ENCODE data around the gene SLC26A8.

SLC26A8 gene

GRCh38 chr6:36028877-36029324 lies 4.5 kb upstream of the SLC26A8 start:
- H3K4me3 ChIP-seq (ENCODE audit: low read depth, low read length) = peak overlapping the region; percentile 96
- TF ChIP-seq CTCF (IDR thresholded peaks at IDR 0.05; ENCODE audit: borderline replicate concordance, insufficient read depth, low read depth, low read length) = no peak

- TF ChIP-seq CTCF (IDR thresholded peaks at IDR 0.05; ENCODE audit: borderline replicate concordance, insufficient read depth, low read depth, low read length) = no peak
- H3K4me3 ChIP-seq (ENCODE audit: low read depth, low read length) = peak overlapping the region; percentile 96
Observed at GRCh38 chr6:36028088-36028876, 3.8 kb upstream of the SLC26A8 start.

GRCh38 chr6:36027501-36028087 lies 3.2 kb upstream of the SLC26A8 start, which contains the start of gene MAPK14:
TSS of gene MAPK14 (plus strand) at chr6:36027808. CDS start at chr6:36028158, 350 bp downstream.
- peak within 1 kb of the TSS; percentile 96 for H3K4me3 ChIP-seq (ENCODE audit: low read depth, low read length)
- peak; percentile 87 for TF ChIP-seq CTCF (IDR thresholded peaks at IDR 0.05; ENCODE audit: borderline replicate concordance, insufficient read depth, low read depth, low read length)

- no peak overlapping the region for H3K4me3 ChIP-seq (ENCODE audit: low read depth, low read length)
- no peak for TF ChIP-seq CTCF (IDR thresholded peaks at IDR 0.05; ENCODE audit: borderline replicate concordance, insufficient read depth, low read depth, low read length)
Observed at GRCh38 chr6:36025932-36026327, 1.5 kb upstream of the SLC26A8 start.

GRCh38 chr6:36025260-36025931 lies 955 bp upstream of the SLC26A8 start:
- no peak overlapping the region for H3K4me3 ChIP-seq (ENCODE audit: low read depth, low read length)
- no peak for TF ChIP-seq CTCF (IDR thresholded peaks at IDR 0.05; ENCODE audit: borderline replicate concordance, insufficient read depth, low read depth, low read length)

- H3K4me3 ChIP-seq (ENCODE audit: low read depth, low read length) = no peak overlapping the region
- TF ChIP-seq CTCF (IDR thresholded peaks at IDR 0.05; ENCODE audit: borderline replicate concordance, insufficient read depth, low read depth, low read length) = no peak
Observed at GRCh38 chr6:36020154-36020553, 4.3 kb downstream of the SLC26A8 start.
